GM18526 (cell line): ENCODE data around the gene RPS6KA2.

Source experiments
- POLR2A ChIP-seq: IDR thresholded peaks from 3 replicates; pipeline ENCODE4 v1.6.1; 2011; ENCODE audit not compliant: insufficient read length; ENCODE audit errors: extremely low read depth

RPS6KA2 gene

GRCh38 chr6:166643891-166644590 is 17.0 kb upstream of the RPS6KA2 start:
- TF ChIP-seq POLR2A, result no peak

DNA sequence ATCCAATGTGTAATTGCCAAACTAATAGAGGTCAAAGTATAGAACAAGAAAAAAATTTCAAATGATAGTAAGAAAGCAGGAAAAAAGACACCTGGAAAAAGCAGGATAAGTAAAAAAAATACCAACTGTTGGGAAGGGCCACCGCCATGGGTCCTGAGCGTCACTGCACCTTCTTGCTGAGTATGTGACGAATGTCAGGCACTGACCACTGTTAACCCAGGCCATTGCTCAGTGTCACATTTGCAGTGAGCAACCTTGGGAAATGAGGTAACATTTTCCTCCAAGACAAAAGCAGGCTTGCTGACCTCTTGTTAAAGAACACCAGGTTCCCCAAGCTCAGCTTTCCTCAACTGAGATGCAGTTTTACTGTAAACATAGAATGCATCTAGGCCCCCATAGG is 15.6 kb upstream of the RPS6KA2 start:
- TF ChIP-seq POLR2A, result no peak

- TF ChIP-seq POLR2A, result no peak
Measured at GRCh38 chr6:166640342-166641043, 13.4 kb upstream of the RPS6KA2 start.

GRCh38 chr6:166639921-166640320 is 12.9 kb upstream of the RPS6KA2 start:
- no peak for TF ChIP-seq POLR2A

GRCh38 chr6:166638573-166638964 is 11.5 kb upstream of the RPS6KA2 start:
- TF ChIP-seq POLR2A, result no peak

GRCh38 chr6:166637812-166638572 is 10.9 kb upstream of the RPS6KA2 start:
- TF ChIP-seq POLR2A, result no peak

DNA sequence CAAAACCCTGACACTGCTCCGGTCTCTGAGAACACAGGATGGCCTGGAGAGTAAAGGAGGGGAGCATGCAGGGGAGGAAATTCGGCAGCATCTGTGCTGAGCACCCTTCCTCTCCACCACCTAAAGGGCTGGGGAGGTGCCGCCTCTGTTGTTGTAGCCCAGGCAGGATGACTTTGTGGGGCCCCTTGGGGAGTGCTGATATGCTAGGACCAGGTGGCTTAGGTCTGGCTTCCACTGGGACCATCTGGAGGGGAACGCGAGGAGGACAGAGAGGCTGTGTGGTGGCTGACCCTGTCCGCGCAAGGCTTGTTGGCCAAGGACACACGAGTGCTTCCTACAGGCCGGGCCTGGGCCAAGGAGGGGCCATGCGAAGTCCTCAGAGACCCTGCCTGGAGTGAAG is 9.9 kb upstream of the RPS6KA2 start:
- no peak for TF ChIP-seq POLR2A

DNA sequence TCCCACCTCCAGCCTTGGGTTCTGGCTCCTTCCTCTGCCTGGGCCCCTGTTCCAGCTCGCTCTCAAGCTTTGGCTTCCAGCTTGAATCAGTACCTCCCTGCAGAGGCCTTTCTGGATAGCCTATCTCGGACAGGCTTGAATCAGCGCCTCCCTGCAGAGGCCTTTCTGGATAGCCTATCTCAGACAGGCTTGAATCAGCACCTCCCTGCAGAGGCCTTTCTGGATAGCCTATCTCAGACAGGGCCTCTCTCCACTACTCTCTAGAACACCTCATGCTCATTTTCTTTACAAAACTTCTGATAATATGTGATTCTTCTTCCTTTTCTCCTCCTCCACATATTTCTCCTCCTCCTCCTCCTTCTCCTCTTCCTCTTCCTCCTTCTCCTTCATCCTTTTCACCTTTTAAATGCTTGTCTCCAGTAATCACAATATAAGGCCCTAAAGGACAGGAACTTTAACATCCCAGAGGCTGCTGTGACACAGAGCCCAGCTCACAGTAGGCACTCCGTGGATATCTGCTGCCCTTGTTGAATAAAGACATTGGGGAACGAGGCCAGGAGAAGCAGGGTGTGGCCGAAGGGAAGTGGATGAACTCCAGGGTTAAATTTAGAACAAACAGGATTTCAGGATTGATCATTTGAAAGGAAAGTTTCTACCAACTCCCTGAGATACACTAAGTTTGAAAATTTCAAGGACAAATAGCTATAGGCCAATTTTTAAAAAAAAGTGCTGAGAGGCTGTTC is 9.3 kb upstream of the RPS6KA2 start:
- TF ChIP-seq POLR2A, result no peak

DNA sequence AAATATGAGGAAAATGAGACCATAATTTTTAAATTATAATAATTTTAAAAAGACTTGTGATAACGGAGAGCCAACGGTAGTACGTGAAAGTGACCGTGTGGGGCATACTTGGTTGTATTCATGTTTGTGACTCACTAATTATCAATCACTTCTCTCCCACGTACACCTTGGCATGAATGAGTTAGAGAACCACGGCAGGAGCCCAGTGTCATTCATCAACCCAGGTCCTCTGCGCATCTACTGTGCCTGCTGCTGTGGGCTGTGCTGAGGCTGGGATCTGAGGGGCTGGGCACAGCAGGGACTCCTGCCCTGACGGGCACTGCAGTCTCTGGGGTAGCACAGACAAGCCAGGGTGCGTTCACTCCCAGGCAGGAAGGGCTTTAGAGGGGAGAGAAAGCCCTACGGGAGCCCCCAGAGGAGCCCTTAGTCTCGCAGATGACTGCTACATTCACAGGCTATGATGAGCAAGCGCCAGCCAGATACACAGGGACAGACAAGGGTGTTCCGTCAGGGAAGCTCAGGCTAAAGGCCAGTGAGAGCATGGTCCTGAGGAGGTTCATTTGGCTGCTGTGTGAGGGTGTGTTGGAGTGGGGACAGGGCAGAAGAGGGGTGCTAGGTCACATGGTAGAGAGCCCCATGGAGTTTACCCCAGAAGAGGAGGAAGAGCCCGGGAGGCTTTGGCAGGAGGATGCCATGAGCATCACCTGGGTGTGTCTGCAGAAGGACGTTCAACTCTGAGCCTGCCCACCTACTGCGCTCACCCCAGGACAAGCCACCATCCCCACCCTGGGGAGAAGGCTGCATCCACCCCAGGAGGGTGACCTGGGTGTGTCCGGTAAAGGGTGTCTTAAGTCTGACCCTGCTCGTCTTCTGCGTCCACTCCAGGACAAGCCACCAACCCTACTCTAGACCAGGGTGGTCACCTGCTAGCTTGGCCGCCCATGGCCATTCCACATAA is 8.2 kb upstream of the RPS6KA2 start:
- TF ChIP-seq POLR2A, result no peak

GRCh38 chr6:166633732-166634535 is 6.9 kb upstream of the RPS6KA2 start:
- no peak for TF ChIP-seq POLR2A

DNA sequence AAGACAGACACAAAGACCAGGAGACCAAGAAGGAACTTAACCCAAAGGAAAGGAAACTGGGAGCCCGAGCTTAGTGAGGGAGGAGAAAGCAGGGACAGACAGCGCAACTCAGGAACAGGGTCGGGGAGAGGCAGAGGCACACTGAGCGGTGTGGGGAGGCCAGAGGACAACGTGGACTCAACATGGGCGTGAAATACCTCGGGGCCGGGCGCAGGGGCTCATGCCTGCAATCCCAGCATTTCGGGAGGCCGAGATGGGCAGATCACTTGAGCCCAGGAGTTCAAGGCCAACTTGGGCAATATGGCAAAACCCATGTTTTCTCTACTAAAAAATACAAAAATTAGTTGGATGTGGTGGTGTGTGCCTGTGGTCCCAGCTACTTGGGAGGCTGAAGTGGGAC is 5.7 kb upstream of the RPS6KA2 start:
- TF ChIP-seq POLR2A, result no peak

GRCh38 chr6:166630462-166630861 is 3.4 kb upstream of the RPS6KA2 start:
- TF ChIP-seq POLR2A, result no peak

DNA sequence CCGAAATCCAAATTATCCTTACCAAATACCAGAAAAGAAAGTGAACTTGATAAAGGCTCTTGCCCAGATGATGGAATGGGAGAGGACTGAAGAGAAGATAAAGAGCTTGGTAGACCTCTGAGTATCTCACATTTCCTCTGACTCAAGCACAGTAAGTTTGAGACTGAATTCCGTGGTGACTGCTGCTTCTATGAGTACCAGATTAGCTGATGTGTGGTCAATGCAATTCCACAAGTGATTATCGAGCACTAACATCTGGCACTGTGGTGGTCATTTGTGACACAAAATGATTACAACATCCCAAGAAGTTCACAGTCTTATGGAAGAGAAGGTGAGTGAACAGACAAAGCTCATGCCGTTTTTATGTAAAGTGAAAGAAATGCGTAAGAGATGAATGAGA is 2.6 kb upstream of the RPS6KA2 start:
- TF ChIP-seq POLR2A, result no peak
